Measurements from ENCODE around the gene SIGLEC8.
"Not testable (repeated sequence)": the region's sequence is repeated elsewhere in the genome, so short reads cannot be mapped to it uniquely, and the experiment has no call there.

Gene SIGLEC8

DNA sequence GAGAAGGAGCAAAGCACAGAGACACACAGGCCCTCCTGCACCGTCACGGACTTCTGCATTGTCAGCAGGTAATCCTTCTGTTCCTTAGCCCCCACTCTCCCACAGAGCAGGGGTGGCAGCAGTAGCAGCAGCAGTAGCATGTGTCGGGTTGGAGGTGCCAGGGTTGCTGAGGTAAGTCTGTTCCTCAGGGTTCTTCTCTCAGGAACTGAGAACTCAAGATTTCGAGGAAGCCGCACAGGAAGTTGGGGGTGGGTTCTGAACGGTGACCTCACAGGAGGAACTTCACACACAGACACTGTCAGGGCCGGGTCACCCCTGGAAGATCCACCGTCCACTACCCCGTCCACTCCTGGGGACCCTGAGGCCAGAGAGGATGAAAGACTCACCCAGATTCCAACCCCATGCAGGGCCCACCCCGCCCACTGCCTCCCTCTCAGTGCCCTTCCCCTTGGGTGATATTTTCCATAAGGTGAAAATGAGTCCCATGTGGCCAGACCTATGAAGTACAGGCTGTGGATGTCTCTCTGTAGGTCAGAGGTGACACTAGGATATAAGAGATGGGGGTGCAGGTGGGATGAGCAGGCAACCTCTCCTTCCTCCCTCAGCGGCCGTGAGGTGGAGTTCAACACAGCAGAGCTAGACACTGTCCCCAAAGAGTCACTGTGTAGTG, 43.5 kb upstream of the SIGLEC8 start, which contains the start of gene SIGLEC12:
Gene SIGLEC12, minus strand, starts transcription at position 207 of the 670 bp plus-strand sequence. Its CDS starts 67 bp downstream, at position 140.
- no peak within 1 kb of the TSS for H3K4me3 ChIP-seq (replicated peaks in 1 of 2; ENCODE audit: low read depth in 2 of 2, low read length in 2 of 2)
- TF ChIP-seq, protein P1, sequence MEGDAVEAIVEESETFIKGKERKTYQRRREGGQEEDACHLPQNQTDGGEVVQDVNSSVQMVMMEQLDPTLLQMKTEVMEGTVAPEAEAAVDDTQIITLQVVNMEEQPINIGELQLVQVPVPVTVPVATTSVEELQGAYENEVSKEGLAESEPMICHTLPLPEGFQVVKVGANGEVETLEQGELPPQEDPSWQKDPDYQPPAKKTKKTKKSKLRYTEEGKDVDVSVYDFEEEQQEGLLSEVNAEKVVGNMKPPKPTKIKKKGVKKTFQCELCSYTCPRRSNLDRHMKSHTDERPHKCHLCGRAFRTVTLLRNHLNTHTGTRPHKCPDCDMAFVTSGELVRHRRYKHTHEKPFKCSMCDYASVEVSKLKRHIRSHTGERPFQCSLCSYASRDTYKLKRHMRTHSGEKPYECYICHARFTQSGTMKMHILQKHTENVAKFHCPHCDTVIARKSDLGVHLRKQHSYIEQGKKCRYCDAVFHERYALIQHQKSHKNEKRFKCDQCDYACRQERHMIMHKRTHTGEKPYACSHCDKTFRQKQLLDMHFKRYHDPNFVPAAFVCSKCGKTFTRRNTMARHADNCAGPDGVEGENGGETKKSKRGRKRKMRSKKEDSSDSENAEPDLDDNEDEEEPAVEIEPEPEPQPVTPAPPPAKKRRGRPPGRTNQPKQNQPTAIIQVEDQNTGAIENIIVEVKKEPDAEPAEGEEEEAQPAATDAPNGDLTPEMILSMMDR (IDR thresholded peaks at IDR 0.05; ENCODE audit: low read depth, low read length) = no peak
- DNase-seq (ENCODE audit: low read depth in 2 of 2) = no peak

DNA sequence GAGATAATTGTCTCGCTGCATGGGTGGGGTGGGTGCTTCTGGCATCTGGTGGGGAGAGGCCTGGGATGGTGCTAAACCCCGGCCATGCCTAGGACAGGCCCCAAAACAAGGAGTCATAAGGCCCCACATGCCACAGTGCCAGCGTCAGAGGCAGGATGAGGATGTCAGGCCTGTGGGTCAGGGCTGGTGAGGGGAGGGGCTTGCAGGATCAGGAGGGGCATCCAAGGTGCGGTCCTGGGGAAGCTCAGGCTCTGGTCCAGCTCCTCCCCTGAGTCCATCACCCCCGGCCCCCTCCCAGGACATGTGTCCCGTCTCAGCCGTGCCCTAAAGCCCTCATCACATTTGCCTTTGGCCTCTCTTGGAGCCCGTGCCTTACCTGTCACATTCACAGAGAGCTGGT, 42.7 kb upstream of the SIGLEC8 start:
- not testable (repeated sequence) for H3K4me3 ChIP-seq (replicated peaks in 1 of 2; ENCODE audit: low read depth in 2 of 2, low read length in 2 of 2); DNase-seq (ENCODE audit: low read depth in 2 of 2)

DNA sequence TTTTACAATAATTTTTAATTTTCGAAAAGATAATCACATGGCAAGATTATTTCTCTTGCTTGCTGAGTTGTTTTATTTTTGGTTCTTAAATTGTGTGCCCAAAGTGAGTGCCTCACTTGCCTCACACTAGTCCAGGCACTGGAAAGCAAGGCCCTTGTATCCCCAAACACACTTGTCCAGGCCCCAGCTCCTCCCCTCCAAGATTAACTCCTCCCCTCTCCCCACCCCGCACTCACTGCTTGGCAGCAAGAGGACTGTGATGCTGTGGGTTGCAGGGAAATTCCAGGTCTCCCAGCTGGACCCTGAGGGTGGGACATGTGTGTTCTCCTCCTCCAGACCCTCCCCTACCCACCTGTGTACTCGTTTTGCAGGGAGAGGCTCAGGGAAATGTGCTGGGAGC, 39.4 kb upstream of the SIGLEC8 start:
- no peak overlapping the region for H3K4me3 ChIP-seq (replicated peaks in 1 of 2; ENCODE audit: low read depth in 2 of 2, low read length in 2 of 2)
- DNase-seq (ENCODE audit: low read depth in 2 of 2) = no peak
- TF ChIP-seq, protein P1 (IDR thresholded peaks at IDR 0.05; ENCODE audit: low read depth, low read length) = no peak

DNA sequence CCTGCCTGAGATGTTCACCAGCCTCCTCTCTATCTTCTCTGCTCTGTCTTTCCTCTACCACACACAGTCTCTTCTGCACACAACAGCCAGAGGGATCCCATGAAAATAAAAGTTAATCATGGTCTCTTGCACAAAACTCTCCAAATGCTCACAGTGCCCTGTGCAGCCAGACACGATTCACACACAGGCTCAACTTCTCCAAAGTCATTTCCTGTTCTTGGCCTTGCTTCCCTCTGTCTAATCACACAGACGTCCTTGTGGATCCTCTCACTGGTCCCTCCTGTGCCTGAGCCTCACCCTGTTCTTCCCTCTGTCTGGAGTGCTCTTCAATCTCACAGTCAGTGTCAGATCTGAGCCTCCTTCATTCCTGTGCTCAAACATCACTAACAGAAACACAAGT, 35.5 kb upstream of the SIGLEC8 start:
- TF ChIP-seq, protein P1 (IDR thresholded peaks at IDR 0.05; ENCODE audit: low read depth, low read length) = no peak
- DNase-seq (ENCODE audit: low read depth in 2 of 2) = no peak
- no peak overlapping the region for H3K4me3 ChIP-seq (replicated peaks in 1 of 2; ENCODE audit: low read depth in 2 of 2, low read length in 2 of 2)

DNA sequence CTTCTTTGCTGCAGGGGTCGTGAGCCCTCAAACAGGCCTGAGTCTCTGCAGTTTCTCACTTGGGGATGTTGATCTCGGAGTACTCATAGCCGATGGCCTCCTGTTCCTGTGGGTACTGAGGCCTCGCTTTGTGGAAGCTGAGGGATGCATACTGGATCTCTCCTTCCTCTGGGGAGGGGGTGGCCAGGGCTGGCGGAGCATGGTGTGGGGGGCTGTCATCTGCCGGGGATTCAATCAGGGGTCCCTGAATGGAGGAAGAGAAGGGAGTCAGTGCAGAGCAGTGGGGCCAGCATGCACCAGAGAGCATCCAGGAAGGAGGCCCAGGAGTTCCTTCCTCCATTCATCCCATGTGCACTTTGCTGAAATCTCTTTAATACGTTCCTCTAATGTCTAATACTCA, 33.3 kb upstream of the SIGLEC8 start:
- H3K4me3 ChIP-seq (replicated peaks in 1 of 2; ENCODE audit: low read depth in 2 of 2, low read length in 2 of 2) = no peak overlapping the region
- TF ChIP-seq, protein P1 (IDR thresholded peaks at IDR 0.05; ENCODE audit: low read depth, low read length) = no peak
- no peak for DNase-seq (ENCODE audit: low read depth in 2 of 2)

DNA sequence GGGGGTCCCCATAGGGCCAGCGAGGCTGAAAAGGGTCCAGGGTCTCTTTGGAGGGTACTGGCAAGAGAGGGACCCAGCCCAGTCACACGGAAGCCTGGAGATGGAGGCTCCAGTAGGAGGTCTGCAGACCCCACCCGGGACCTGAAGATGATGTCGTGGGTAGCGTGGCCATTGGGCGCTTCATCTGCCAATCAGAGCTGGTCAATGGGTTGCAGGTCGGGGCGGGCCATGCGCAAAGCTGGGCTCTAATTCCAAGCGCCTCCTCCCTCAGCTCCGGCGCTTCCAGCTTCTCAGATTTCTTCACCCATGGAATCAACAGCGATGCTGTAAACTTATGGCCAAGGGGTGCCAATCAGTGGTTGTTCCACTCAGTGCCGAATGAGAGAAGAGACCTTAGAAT, 32.4 kb upstream of the SIGLEC8 start:
- TF ChIP-seq, protein P1 (IDR thresholded peaks at IDR 0.05; ENCODE audit: low read depth, low read length) = no peak
- no peak for DNase-seq (ENCODE audit: low read depth in 2 of 2)
- H3K4me3 ChIP-seq (replicated peaks in 1 of 2; ENCODE audit: low read depth in 2 of 2, low read length in 2 of 2) = no peak overlapping the region

DNA sequence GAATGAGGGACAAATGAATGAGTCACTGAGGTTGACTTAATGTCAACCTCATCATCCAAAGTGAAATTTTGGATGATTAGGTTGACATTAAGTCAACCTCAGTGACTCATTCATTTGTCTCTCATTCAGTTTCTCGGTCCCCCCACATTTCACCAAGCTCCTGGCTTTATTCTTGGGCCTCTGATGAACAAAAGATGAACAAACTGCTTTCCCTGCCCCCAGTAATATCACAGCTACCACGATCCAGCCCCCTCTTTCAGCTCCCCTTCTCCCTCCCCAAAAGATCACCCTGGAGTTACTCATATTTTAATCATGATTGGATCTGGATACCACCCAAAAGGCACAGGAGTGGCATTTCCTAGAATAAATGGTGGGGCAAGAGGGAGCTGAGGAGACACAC, 30.9 kb upstream of the SIGLEC8 start:
- no peak overlapping the region for H3K4me3 ChIP-seq (replicated peaks in 1 of 2; ENCODE audit: low read depth in 2 of 2, low read length in 2 of 2)
- TF ChIP-seq, protein P1 (IDR thresholded peaks at IDR 0.05; ENCODE audit: low read depth, low read length) = no peak
- DNase-seq (ENCODE audit: low read depth in 2 of 2) = no peak
